A204.1 (cell line): ENCODE results near the gene CYSTM1.
"Not testable (repeated sequence)": the region's sequence is repeated elsewhere in the genome, so short reads cannot be mapped to it uniquely, and the experiment has no call there.

Experiments used
- FAIRE-seq: peaks from 2 replicates; lab custom pipeline; 2012; peaks lifted over from hg19 to GRCh38; lab: Jason Lieb, UNC

The CYSTM1 gene

DNA sequence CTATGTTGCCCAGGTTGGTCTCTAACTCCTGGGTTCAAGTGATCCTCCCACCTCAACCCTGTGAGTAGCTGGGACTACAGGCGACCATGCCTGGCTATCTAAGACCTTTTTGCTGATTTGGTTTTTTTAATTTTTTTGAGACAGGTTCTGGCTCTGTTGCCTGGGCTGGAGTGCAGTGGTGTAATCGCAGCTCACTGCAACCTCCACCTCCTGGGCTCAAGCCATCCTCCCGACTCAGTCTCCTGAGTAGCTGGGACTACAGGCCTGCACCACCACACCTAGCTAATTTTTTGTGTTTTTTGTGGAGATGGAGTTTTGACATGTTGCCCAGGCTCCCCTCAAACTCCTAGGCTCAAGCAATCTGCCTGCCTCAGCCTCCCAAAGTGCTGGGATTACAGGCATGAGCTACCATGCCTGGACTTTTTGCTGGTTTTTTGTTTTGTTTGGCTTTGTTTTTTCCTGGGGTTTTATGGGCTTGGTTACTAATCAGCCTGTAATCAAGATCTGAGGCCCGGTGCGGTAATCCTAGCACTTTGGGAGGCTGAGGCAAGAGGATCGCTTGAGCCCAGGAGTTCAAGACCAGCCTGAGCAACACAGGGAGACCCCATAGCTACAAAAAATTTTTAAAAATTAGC is 3.6 kb downstream of the CYSTM1 start:
- FAIRE-seq: no peak

DNA sequence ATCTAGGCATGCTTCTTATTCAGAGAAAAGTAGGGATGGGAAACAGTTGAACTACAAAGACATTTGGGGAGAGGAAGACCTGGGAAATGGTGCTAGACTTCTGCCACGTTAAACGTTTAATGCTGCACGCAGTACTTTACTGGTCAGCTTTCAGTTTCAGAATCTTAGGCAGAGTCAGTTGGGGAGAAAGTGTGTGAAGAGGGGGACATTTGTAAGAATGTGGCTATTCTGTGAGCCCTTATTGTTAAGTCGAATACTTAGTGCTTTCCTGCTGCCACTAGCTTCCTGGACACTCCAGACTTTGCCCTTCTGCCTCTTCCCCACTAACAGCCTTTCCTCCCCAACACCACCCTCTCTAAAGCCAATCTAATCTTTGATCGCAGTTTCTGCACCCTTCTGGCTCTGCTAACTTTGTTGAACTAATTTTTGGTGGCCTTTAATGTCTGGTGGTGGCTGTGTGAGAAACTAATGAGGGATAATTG is 6.1 kb downstream of the CYSTM1 start:
- no peak for FAIRE-seq

DNA sequence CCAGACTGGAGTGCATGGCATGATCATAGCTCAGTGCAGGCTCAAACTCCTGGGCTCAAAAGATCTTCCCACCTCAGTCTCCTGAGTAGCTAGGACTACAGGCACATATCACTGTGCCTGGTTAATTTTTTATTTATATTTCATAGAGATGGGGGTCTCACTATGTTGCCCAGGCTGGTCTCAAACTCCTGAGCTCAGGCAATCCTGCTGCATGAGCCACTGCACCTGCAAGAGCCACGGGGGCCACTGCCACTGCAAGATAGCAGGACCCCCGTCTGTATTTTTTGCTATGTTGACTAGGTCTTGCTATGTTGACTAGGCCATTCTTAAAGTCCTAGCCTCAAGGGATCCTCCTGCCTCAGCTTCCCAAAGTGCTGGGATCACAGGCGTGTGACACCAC is 6.5 kb downstream of the CYSTM1 start:
- FAIRE-seq: no peak

DNA sequence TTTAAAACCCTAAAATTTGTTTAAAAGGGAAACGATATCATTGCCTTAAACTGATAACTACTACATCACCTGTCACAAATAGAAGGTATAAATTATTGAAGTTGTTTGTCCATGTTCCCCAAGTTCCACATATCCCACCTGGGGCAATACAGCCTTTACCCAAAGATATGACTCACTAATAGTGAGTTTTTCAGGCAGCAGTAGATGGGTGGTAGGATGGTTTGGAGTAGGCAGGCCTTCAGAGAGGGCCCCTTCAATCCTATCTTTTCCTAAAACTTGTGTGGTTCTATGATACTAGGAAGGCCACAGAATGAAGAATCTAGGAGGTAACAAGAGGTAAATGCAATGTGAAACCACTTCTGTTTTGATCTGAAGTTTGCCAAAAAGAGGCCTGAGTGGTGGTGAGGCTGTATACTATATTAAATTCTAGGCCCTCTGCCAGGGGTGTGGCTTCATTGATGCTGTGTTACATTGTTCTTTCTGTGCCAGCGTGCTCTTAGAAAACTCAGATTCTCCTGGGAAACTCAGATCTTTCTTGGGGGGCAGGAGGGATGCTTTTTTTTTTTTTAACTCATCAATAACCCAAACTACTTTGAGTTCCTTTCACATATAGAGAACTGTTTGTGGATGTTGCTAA is 7.2 kb downstream of the CYSTM1 start:
- FAIRE-seq: no peak

DNA sequence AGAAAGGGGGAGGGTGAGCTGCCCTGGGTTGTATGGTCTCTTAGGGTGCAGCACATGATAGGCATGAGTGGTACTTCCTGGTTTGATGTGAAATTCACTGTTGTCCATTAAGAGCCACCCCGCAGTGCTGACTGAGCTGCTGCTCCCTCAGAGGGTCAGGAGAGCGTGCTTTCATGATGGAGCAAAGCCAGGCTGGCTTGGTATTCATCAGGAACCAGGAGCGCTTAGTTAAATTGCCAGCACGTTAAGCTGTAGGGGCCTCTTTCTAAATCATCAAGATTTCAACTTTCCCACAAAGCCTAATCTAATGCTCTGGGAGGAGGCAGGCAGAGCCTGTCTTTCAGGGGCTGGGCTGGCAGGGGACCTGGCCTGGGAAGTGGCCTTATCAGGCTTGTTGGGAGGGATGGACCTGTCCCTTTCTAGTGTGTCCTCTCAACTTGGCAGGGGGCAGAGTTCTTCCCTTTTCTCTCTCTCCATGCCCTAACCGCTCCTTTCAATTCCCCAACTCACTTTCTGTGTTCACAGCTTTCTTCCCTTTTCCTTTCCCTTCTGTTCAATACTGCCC is 7.9 kb downstream of the CYSTM1 start:
- no peak for FAIRE-seq

DNA sequence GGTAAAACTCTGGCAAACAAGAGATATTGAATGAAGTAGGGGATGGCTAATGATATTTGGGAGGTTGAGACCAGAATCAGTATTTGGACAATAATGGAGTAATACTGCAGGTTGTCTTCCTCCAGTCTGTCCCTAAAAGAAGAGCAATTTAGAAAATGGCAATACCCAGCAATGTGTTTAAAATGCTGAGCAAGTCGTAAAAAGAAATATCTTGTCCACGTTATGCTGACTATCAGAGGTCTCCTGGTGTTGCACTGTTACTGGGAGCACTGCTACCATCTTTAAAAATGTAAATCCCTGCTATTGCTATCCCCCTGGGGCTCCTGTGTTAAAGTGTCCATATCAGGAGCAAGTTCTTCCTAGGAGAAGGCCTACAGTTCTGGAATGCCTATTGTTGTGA is 10.4 kb downstream of the CYSTM1 start:
- FAIRE-seq: no peak

DNA sequence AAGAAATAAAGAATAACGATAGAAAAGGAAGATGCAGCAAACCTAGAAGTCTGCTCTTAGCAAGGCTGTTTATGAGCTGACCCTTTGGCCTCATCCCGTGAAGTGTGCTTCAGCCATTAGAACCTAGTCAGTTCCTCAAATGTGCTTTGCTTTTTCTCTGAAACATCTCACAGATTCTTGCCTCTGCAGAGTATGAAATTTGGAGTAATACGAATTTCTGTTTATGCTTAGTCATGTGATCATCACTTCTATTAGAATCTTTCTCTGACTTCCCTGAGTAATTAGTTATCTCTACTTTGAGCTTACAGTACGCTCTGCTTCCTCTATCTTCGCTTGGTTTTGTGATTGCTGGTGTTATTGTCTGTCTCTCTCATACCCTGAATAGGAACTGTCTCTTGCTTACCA is 11.3 kb downstream of the CYSTM1 start:
- no peak for FAIRE-seq

DNA sequence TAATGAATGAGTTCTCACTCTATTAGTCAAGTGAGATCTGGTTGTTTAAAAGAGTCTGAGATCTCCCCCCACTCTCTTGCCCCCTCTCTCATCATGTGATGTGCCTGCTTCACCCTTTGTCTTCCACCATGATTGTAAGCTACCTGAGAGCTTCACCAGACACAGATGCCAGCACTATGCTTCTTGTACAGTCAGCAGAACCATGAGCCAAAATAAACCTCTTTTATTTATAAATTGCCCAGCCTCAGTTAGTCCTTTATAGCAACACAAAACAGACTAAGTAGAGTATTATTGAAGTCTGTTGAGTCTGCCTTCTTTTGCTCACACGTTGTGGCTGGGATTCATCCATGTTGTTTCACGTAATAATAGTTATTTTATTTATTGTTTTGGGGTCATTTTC is 14.3 kb downstream of the CYSTM1 start:
- no peak for FAIRE-seq

DNA sequence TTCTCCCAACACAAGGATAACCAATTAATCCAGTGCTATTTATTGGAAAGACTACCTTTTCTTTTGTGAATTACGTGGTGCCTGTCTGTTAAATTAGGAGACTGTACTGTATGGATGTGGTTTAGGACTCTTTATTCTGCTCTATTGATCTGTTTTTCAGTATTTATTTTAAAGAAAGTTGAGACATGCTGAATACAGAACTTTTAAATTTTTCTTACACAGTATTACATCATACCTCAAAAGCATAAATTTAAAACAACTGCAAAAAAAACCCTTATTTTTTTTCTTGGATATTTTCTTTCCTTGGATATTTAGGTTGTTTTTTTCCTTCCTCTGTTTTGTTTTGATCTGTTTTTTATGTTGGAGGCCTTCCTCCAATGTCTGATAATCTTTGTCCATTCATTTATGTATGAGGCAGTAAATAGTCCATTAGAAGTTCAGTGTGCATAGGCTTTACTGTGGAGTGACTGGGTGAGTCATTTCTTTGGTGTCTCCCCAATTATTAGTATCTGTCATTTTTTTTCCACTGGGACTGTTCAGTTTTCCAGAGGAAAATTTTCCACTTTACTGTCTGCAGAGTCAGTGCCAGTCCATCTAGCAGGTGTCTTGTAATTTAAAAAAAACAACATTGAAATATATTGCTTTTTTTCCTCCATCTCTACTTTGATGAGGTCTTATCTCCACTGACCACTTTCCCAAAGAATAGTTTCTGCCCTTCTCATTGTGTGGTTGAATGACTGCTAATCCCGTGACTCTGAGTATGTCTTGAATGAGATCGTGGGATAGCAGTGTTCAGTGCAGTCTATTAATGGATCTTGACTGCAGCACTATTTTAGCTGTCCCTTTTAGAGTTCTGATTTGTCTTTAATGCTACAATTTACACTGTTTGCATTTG is 15.2 kb downstream of the CYSTM1 start:
- FAIRE-seq: no peak

DNA sequence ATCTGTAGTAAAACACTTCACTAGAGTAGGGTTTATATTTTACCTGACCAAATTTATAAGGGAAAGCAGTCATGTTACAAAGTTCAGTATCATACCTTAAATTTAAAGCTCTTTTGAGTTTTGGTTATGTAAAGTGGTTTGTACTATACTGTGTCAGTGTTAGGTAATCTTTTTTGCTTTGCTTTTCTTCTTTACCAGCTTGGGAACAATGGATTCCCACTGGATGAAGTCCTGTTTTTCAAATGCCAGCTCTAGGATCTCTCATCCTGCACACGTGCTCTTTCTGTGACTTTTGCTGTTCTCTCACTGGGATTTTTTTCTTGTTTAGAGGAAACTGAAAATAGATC is 15.9 kb downstream of the CYSTM1 start:
- no peak for FAIRE-seq

DNA sequence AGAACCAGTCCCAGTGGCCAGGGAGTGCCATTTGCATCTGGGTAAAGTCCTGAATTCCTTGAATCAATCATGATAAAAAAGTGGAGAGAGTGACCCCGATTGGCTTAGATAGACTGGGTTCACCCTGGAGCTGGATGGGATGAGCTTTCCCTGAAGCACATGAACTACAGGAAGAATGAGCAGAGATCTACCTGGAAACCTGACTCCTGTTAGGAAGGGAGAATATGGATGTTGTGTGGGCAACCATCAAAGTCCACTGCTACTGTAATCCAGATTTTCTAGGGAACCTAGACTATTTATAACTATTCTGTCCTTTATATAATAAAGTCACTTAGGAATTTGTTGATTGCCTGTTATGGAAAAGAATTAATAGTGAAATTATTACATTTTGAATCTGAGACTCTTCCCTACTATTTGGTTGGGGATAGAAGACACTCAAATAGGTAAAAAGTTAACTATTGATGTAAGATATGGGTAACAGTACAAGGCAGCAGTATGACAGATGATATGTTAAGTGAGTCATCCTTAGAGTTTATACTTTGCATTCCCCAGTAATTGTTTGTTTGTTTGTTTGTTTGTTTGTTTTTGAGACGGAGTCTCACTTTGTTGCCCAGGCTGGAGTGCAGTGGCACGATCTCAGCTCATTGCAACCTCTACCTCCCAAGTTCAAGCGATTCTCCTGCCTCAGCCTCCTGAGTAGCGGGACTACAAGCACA is 17.9 kb downstream of the CYSTM1 start:
- no peak for FAIRE-seq

DNA sequence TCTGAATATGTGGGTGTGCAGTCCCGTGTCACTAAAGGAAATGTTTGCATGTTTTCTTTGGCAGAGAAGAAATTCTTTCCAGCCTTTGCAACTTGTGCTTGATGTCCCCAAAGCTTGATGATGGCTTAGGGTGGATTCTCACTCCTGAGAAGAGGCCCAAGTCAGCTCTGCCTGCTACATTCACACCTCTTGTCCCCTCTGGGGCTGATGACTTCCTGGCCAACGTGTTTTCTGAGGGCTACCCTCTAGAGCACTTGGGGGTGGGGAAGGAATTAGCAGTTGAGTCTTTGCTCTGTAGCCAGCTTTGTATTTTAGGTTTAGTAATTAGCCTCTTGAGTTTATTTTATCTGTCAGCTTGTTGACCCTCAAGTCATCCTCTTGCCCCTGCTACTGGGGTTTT is 19.7 kb downstream of the CYSTM1 start:
- no peak for FAIRE-seq

DNA sequence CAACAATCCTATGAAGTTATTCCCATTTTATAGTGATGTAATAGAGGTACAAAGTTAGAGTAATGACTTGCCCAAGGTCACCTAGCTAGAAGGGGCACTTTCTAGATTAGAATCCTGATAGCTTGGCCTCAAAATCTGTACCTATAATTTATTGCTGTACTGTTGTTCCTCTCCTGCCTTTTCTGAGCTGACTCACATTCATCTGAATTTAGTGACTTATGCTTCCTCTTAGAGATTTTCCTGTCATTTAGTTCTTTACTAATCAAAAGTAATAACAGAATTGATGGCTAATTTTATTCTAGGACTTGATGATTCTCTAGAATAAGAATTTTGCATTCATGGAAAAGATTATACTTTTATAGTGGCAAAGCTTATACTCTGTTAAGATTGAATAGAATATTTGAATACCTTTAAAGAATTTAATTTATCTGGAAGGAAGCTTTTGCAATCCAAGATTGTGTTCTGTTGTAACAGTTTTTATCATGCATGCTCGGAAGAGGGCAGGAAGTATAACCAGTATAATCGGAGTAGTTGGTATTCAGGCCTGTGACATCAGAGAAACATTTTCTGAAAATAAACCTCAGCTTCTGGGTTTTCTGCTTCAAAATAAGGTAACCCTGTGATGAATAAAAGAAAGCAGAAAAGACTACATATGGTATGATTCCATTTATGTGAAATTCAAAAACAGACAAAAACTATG is 21.3 kb downstream of the CYSTM1 start:
- no peak for FAIRE-seq

DNA sequence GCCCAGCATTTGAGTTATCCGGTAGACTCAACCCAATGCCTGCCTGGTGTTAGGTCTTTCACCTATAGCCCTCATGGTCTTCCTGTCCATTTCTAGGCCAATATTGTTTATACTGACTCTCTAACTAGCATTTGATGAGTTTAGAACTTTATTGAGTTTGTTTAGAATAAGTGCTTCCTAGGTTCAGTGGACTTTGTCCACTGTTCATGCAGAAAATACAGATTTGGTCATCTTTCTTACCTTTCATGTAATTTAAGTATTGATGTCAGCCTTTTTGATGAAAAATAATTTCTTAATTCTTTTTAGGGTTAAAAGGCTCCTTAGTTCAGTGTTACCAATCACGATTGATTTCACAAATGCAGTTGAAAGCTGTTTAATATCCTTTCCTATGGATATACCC is 22.0 kb downstream of the CYSTM1 start:
- FAIRE-seq: no peak

DNA sequence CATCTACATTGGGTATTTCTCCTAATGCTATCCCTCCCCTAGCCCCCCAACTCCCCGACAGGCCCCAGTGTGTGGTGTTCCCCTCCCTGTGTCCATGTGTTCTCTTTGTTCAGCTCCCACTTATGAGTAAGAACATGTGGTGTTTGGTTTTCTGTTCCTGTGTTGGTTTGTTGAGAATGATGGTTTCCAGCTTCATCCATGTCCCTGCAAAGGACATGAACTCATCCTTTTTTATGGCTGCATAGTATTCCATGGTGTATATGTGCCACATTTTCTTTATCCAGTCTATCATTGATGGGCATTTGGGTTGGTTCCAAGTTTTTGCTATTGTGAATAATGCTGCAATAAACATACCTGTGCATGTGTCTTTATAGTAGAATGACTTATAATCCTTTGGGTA is 23.9 kb downstream of the CYSTM1 start:
- not testable (repeated sequence) for FAIRE-seq

DNA sequence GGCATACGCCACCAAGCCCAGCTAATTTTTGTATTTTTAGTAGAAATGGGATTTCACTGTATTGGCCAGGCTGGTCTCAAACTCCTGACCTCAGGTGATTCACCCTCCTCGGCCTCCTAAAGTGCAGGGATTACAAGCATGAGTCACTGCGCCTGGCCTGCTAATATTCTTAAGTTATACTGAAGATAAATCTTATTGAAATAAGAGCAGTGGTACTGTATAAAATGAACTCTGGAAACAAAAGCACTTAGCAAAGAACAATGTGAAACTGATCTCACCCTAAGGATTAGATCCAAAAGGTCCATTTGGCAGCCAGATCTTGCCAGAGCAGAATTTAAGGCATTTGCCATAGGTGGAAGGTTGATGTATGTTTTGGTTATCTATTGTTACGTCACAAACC is 27.1 kb downstream of the CYSTM1 start:
- no peak for FAIRE-seq

DNA sequence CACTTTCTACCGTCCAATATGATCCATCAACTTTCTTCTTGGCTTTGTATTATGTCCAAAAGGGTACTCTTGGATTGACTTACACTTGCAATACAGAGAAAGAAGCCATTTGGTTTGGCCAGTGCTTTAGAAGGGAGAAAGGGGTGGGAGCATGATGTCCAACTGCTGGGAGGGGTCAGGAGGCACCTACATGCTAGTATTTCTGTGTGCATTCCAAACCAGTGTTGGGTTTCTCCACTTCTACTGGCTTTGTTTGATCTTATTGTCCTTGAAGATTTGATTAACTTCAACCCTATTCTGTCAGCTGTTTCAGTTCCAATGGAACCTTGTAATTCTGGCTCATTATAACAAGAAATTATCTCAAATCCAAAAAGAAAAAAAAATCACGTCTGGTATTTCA is 27.6 kb downstream of the CYSTM1 start:
- FAIRE-seq: no peak

DNA sequence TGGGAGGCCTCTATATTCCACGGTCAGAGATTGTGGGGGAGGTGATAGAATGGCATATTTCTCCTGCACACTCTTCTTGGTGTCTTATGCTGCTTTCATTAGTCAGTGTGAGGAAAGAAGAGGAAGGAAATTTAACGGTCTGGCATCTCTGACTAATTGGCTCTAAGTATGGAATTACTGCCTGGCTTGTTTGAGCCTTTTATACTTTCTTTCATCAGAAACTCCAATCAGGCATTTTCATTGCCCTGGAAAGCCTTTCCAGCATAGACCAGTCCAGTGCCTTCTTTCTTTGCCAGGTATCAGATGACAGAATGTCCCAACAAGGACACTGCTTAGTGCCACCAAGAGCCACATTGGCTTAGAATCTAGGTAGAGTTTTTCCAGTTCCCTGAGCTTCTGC is 30.2 kb downstream of the CYSTM1 start:
- no peak for FAIRE-seq

DNA sequence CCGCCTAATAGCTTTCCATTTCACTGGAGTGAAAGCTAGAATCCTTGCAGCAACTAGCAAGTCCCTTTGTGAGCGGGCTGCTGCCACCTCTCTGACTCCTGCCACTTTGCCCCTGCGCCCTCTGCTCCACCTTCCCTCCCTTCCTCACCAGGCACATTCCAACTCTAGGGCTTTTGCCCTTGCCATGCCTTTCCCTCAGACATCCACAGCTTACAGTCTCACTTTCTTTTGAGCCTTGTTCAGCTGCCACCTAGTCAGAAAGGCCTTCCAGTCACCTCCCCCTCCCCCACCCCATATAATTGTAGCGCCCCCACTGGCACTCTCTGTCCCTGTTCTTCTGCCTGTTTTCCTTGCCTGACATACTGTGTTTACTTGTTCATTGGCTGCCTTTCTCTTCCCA is 31.0 kb downstream of the CYSTM1 start:
- FAIRE-seq: no peak

DNA sequence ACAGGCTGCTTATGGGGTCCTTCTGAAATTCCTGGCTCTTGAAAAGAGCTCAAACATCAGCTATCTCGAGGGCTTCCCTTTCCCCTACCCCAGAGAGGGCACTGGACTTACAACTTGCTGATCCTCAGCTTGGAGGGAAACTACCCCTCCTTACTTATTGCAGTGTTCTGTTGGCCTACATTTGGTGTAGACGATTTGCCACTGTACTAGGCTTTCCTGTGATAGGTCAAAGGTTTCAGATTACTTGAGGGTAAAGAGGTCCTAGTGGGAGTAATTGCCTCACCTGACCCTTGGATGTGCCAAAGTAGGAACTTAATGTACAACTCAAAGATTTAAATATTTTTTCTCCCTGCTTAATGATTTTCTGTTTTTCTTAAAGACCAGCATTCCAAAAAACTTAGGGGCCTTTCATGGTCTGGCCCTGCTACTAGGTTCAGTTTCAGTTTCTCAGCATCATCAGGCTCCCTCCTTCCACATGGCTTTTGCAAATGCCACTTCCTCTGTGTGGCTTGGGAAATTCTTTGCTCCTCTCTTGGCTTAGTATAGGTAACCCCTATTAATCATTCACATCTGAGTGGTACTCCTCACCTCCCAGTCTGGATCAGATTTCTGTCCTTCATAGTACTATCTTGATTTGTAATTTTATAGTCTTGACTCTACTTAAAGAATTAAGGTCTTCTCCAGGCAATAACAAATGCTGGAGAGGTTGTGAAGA is 32.4 kb downstream of the CYSTM1 start:
- FAIRE-seq: no peak

DNA sequence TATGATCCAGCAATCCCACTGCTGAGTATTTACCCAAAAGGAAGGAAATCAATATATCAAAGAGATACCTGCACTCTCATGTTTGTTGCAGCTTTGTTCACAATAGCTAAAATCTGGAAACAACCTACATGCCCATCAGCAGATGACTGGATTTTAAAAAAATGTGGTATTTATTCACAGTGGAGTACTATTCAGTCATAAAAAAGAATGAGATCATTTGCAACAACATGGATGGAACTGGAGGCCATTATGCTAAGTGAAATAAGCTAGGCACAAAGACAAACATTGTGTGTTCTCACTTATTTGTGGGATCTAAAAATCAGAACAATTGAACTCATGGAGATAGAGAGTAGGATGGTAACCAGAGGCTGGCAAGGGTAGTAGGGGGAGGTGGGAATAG is 33.1 kb downstream of the CYSTM1 start:
- no peak for FAIRE-seq
